GM23338 (cell line): ENCODE results near the gene CFH. TPM values are rescaled to one million over a fixed set of nuclear protein-coding genes. Genes with fewer than 3 reads are reported as not detected.

Source experiments
- ATAC-seq: fragments of 200-7000 bp; cut with Tn5 transposase; 3 replicates; pipeline ENCODE4 v1.9.1; 2020
- DNase-seq: peaks from one replicate; pipeline ENCODE4 v3.0.0-alpha.2; 2015; ENCODE audit warnings: low spot score
- H2AFZ ChIP-seq: fragments of 200-600 bp; sonication (generic); 2 replicates; pipeline ENCODE4 v1.8.0; 2016; ENCODE audit warnings: antibody characterized with exemption, mild to moderate bottlenecking, moderate library complexity
- H3F3A ChIP-seq: fragments of 200-600 bp; sonication (generic); replicated peaks from 2 replicates; pipeline ENCODE4 v1.8.0; 2017; ENCODE audit warnings: antibody characterized with exemption, mixed run types, low read depth
- H3K27ac ChIP-seq: fragments of 200-600 bp; sonication (generic); 2 replicates; pipeline ENCODE4 v1.6.1; 2016; ENCODE audit warnings: low read depth
- H3K27me3 ChIP-seq: fragments of 200-600 bp; sonication (generic); 2 replicates; pipeline ENCODE4 v1.8.0; 2016; ENCODE audit warnings: mild to moderate bottlenecking, mixed run types, moderate library complexity; ENCODE audit not compliant: insufficient read depth
- H3K36me3 ChIP-seq: fragments of 200-600 bp; sonication (generic); 2 replicates; pipeline ENCODE4 v1.8.0; 2016; ENCODE audit warnings: mild to moderate bottlenecking; ENCODE audit not compliant: insufficient read depth
- H3K4me1 ChIP-seq: fragments of 200-600 bp; sonication (generic); 2 replicates; pipeline ENCODE4 v1.8.0; 2016; ENCODE audit warnings: mild to moderate bottlenecking, moderate library complexity; ENCODE audit not compliant: insufficient read depth
- H3K4me2 ChIP-seq: fragments of 200-600 bp; sonication (generic); 2 replicates; pipeline ENCODE4 v1.7.1; 2017; ENCODE audit warnings: mixed run types
- H3K4me3 ChIP-seq: fragments of 200-600 bp; sonication (generic); 2 replicates; pipeline ENCODE4 v1.6.1; 2016; ENCODE audit warnings: mixed run types
- H3K79me2 ChIP-seq: fragments of 200-600 bp; sonication (generic); replicated peaks from 2 replicates; pipeline ENCODE4 v1.8.0; 2017; ENCODE audit warnings: mild to moderate bottlenecking; ENCODE audit not compliant: insufficient read depth
- H3K9me2 ChIP-seq: fragments of 200-600 bp; sonication (generic); 2 replicates; pipeline ENCODE4 v1.8.0; 2017; ENCODE audit not compliant: insufficient read depth
- H4K20me1 ChIP-seq: fragments of 200-600 bp; sonication (generic); replicated peaks from 2 replicates; pipeline ENCODE4 v1.8.0; 2017; ENCODE audit warnings: mild to moderate bottlenecking; ENCODE audit not compliant: insufficient read depth
- H3K27ac Mint-ChIP-seq: 2 replicates; pipeline ENCODE4 v1.8.0; 2020; ENCODE audit warnings: inconsistent platforms, mild to moderate bottlenecking, moderate library complexity, mixed read lengths
- H3K27me3 Mint-ChIP-seq: 3 replicates; pipeline ENCODE4 v1.8.0; 2022; ENCODE audit warnings: low read depth, mild to moderate bottlenecking, moderate library complexity, mixed read lengths, inconsistent platforms; ENCODE audit not compliant: insufficient read depth, poor library complexity
- H3K36me3 Mint-ChIP-seq: 3 replicates; pipeline ENCODE4 v1.8.0; 2021; ENCODE audit warnings: low read depth, mild to moderate bottlenecking, inconsistent platforms, moderate library complexity, mixed read lengths
- H3K4me1 Mint-ChIP-seq: 3 replicates; pipeline ENCODE4 v1.8.0; 2020; ENCODE audit warnings: mild to moderate bottlenecking, inconsistent platforms, mixed read lengths
- H3K4me3 Mint-ChIP-seq: 3 replicates; pipeline ENCODE4 v1.8.0; 2021; ENCODE audit warnings: moderate library complexity, mild to moderate bottlenecking, inconsistent platforms, mixed read lengths
- H3K9me3 Mint-ChIP-seq: 3 replicates; pipeline ENCODE4 v1.8.0; 2020; ENCODE audit warnings: moderate library complexity, mild to moderate bottlenecking, inconsistent platforms, mixed read lengths
- CREB1 ChIP-seq: fragments of 250-450 bp; sonication (Bioruptor Pico); IDR thresholded peaks from 2 replicates; pipeline ENCODE4 v1.5.0; 2020; ENCODE audit warnings: low read depth, mild to moderate bottlenecking, moderate library complexity
- CTCF ChIP-seq, 2 experiments: fragments of 200-600 bp in 1 of 2; sonication (generic) in 1 of 2; conservative IDR thresholded peaks; 2 replicates each; pipeline versions ENCODE4 v1.5.1 to v1.6.1; 2016 to 2017; ENCODE audit warnings: antibody characterized with exemption in 2 of 2, low read depth in 2 of 2, mild to moderate bottlenecking in 2 of 2, moderate library complexity in 1 of 2
- ETS1 ChIP-seq: IDR thresholded peaks from 2 replicates; pipeline ENCODE4 v1.6.1; 2016; ENCODE audit warnings: antibody characterized with exemption
- EZH2 ChIP-seq: fragments of 200-600 bp; sonication (generic); IDR thresholded peaks from one replicate; pipeline ENCODE4 v1.8.0; 2017; ENCODE audit warnings: antibody characterized with exemption, mild to moderate bottlenecking, low read depth; ENCODE audit not compliant: unreplicated experiment
- EZH2phosphoT487 ChIP-seq: fragments of 200-600 bp; sonication (generic); IDR thresholded peaks from one replicate; pipeline ENCODE4 v1.8.1; 2018; ENCODE audit warnings: antibody characterized with exemption; ENCODE audit not compliant: unreplicated experiment
- REST ChIP-seq: IDR thresholded peaks from one replicate; pipeline ENCODE4 v1.6.1; 2018; ENCODE audit warnings: antibody characterized with exemption; ENCODE audit not compliant: unreplicated experiment
- STAT1 ChIP-seq: IDR thresholded peaks from one replicate; pipeline ENCODE4 v1.6.1; 2016; ENCODE audit warnings: antibody characterized with exemption; ENCODE audit not compliant: unreplicated experiment
- ZNF331 ChIP-seq: fragments of 250-450 bp; sonication (Bioruptor Pico); IDR thresholded peaks from 2 replicates; pipeline ENCODE4 v1.5.0; 2020; ENCODE audit warnings: low read depth, mild to moderate bottlenecking, moderate library complexity
- ZNF462 ChIP-seq: fragments of 250-450 bp; sonication (Bioruptor Pico); IDR thresholded peaks from 2 replicates; pipeline ENCODE4 v1.5.0; 2020; ENCODE audit warnings: mild to moderate bottlenecking, moderate library complexity
- polyA plus RNA-seq: library from polyadenylated mRNA; unstranded; fragments of >200 nt; fragmentation: Nextera tagmentation; extraction: Ambion mirVana; gene quantifications from 2 replicates; pipeline ENCODE4 v1.2.1, GENCODE V29; 2016
- total RNA-seq: library from RNA; depleted of rRNA; stranded (reverse); fragments of >200 nt; shearing (Covaris generic); gene quantifications from 2 replicates; pipeline ENCODE4 v1.2.3, GENCODE V29; 2014

CFH gene
- total and polyA plus RNA-seq, 2 experiments from 2014 or later: not detected

GRCh38 chr1:196667131-196667530 lies 15.3 kb downstream of the CFH start:
- no peaks in the 10 kb centered on the region for H3F3A ChIP-seq
- Mint-ChIP-seq H3K36me3 (peaks cover 14% of the 10 kb centered on the region; the same call in 2 of the 3 replicates), H3K27me3 (no peaks in the 10 kb centered on the region), H3K4me1 (no peaks in the 10 kb centered on the region), H3K27ac (no peak overlapping the region), H3K4me3 (no peak overlapping the region), H3K9me3 (peaks cover 13% of the 10 kb centered on the region; the same call in 2 of the 3 replicates)
- no peak for DNase-seq
- no peak overlapping the region for H3K27ac ChIP-seq
- H3K27me3 ChIP-seq: no peaks in the 10 kb centered on the region
- H3K79me2 ChIP-seq: no peaks in the 10 kb centered on the region
- H2AFZ ChIP-seq: no peak overlapping the region
- peaks cover 17% of the 10 kb centered on the region; the same call in 1 of the 2 replicates for H3K9me2 ChIP-seq
- no peaks in the 10 kb centered on the region for H3K36me3 ChIP-seq
- no peak for ATAC-seq
- H3K4me1 ChIP-seq: no peaks in the 10 kb centered on the region
- H4K20me1 ChIP-seq: no peaks in the 10 kb centered on the region
- TF ChIP-seq EZH2 (no peak), STAT1 (no peak), CTCF (conservative IDR thresholded peaks at IDR 0.05; ENCODE audit: low read depth in 2 of 2) (no peak), EZH2phosphoT487 (no peak), REST (no peak), ZNF462 (CRISPR knock-in tag) (no peak), ZNF331 (no peak), ETS1 (no peak), CREB1 (CRISPR knock-in tag) (no peak)
- no peak overlapping the region for H3K4me3 ChIP-seq
- H3K4me2 ChIP-seq: no peak overlapping the region
